Kidney glomerular epithelial cell (primary cell): ENCODE measurements around the gene PRKAG1.

Experiments
- DNase-seq: peaks from one replicate; lab custom pipeline; 2025; lab: John Stamatoyannopoulos, UW

PRKAG1 gene

DNA sequence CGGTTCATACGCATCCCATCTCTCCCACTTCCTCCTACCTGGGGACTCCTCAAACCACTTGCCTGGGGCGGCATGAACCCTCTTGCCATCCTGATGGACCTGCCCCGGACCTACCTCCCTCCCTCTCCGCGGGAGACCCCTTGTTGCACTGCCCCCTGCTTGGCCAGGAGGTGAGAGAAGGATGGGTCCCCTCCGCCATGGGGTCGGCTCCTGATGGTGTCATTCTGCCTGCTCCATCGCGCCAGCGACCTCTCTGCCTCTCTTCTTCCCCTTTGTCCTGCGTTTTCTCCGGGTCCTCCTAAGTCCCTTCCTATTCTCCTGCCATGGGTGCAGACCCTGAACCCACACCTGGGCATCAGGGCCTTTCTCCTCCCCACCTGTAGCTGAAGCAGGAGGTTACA is 36.8 kb downstream of the PRKAG1 start:
- DNase-seq, result no peak

DNA sequence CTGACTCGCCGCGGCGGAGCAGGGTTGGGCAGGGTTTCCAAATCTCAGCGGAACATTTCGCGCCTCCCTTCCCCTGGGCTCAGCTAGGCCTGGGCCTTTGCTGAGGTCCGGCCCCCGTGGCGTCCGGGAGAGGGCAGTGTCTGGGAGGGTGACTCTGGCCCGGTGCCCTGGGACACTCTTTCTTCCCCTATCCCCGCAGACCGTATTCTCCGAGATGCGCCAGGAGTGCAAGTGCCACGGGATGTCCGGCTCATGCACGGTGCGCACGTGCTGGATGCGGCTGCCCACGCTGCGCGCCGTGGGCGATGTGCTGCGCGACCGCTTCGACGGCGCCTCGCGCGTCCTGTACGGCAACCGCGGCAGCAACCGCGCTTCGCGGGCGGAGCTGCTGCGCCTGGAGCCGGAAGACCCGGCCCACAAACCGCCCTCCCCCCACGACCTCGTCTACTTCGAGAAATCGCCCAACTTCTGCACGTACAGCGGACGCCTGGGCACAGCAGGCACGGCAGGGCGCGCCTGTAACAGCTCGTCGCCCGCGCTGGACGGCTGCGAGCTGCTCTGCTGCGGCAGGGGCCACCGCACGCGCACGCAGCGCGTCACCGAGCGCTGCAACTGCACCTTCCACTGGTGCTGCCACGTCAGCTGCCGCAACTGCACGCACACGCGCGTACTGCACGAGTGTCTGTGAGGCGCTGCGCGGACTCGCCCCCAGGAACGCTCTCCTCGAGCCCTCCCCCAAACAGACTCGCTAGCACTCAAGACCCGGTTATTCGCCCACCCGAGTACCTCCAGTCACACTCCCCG is 37.4 kb downstream of the PRKAG1 start:
- DNase-seq, result no peak

DNA sequence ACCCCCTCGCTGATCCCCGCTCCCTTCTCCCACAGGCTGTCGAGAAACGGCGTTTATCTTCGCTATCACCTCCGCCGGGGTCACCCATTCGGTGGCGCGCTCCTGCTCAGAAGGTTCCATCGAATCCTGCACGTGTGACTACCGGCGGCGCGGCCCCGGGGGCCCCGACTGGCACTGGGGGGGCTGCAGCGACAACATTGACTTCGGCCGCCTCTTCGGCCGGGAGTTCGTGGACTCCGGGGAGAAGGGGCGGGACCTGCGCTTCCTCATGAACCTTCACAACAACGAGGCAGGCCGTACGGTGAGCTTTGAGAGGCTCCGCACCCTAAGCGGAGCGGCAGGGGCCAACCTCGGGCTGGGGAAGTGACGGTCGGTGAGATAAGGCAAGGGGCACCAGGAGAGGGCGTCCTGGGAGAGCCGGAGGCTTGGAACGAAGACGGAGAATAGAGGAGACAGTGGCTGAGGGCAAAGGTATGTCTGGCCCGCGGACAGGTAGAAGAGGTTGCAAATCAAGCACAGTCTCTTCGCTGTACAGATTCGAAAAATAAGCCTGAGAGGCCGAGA is 38.1 kb downstream of the PRKAG1 start:
- no peak for DNase-seq

DNA sequence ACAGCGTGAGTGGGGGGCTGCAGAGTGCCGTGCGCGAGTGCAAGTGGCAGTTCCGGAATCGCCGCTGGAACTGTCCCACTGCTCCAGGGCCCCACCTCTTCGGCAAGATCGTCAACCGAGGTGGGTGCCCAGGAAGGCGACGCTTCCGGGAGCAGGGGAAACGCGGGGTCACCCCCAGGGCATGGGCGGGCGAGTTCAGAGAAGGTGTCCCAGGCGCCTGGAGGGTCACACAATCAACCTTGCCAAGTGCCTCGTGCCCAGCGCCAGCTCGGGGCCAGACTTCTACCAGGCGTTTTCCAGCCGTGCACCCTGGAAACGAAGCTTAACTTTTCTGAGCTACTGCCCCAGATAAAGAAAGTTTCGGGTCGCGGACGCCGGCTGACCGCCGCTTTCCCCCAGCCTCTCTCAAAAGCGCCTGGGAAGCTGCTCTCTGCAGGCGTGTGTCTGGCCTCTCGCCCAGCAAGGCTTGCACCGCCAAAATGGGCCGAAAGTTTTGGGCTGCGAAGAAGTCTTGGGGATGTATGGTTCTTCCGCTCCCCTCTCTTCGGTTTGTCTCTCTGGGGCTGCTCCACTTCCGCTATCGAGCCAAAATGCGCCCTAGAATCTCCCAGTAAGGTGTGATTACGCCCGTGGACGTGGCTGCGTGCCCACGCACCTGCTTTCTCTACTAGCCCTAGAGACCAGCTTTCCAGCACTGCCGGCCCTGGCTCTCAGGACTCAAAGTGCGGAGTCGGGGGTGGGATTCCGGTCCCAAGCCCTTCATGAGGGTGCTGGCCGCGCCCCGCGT is 38.8 kb downstream of the PRKAG1 start:
- DNase-seq, result no peak

DNA sequence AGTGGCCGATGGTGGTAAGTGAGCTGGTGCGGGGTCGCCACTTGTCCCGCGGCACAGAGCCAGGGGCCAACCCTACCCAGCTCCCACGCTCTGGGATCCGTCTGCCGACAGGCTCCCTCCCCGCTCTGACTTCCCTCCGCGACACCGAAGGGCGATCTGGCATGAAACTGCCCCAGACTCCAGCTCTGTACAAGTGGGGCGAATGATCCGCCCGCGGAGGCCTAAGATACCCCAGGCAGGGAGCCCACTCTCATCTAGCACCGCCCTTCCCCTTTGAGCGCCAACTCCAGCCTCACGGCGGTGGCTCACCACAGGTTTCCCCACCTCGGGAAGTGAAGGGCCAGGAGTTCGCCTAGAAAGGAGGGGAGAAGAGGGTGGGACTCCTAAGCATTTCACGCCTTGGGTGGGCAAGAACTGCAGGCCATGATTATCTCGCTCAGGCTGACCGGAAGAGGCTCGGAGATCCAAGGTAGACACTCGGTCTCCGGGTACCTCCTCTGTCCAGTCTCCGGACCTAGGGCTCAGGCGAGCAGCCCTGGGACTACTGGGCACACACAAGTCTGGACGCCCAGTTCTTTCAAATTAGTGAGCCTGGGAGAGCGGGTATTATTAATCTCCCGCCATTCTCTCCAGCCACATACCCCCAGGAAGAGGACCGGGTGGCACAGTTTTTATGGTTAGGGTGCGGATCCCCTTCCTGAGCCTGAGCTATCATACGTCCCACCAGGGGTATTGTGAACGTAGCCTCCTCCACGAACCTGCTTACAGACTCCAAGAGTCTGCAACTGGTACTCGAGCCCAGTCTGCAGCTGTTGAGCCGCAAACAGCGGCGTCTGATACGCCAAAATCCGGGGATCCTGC is 39.6 kb downstream of the PRKAG1 start:
- DNase-seq, result no peak

DNA sequence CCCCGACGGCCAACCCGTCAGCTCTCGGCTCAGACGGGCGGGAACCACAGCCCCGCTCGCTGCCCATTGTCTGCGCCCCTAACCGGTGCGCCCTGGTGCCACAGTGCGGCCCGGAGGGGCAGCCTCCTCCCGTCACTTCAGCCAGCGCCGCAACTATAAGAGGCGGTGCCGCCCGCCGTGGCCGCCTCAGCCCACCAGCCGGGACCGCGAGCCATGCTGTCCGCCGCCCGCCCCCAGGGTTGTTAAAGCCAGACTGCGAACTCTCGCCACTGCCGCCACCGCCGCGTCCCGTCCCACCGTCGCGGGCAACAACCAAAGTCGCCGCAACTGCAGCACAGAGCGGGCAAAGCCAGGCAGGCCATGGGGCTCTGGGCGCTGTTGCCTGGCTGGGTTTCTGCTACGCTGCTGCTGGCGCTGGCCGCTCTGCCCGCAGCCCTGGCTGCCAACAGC is 40.3 kb downstream of the PRKAG1 start, which contains the start of gene WNT1:
Gene WNT1, plus strand, starts transcription at position 32 of the 450 bp plus-strand sequence. Its CDS starts 329 bp downstream, at position 361.
- DNase-seq, result no peak

DNA sequence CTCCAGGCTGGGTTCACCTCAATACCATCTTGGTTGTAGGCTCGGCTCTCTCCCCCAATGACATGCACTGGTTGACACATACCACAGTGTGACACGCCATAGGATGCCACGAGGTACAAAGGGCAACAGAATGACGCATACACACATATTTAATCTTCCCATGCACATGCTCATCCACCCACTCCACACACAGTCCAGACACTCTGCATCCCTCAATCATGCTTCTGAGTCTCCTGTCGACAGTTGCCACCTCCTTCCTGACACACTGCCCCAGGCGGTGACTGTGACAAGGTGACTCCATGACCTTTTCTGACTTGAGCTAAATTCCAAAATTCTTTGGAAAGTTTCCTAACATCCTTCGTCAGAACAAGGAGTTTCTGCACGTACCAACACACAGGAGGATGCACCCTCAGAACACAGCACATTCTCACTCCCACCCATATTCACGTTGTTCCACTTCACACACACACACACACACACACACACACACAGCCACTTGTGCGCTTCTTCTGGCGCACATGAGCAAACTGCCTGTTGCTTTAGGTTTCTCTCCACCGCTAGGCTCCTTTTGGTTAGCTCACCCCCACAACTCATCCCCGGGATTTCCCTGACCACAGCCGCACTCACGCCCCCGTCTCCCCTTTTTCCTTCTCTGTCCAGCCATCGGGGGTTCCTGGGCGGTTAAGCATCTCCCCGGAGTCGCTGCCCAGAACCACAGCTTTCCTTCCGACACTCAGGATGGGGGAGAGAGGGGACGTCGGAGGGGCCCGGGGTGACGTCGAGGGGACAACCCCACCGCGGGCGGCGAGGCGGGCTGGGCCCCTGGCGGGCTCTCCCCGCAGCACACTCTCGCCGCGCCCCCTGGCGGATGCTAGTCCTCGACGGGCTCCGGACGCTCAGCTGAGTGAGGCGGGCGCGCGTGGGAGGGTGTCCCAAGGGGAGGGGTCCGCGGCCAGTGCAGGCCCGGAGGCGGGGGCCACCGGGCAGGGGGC is 41.0 kb downstream of the PRKAG1 start:
- no peak for DNase-seq

DNA sequence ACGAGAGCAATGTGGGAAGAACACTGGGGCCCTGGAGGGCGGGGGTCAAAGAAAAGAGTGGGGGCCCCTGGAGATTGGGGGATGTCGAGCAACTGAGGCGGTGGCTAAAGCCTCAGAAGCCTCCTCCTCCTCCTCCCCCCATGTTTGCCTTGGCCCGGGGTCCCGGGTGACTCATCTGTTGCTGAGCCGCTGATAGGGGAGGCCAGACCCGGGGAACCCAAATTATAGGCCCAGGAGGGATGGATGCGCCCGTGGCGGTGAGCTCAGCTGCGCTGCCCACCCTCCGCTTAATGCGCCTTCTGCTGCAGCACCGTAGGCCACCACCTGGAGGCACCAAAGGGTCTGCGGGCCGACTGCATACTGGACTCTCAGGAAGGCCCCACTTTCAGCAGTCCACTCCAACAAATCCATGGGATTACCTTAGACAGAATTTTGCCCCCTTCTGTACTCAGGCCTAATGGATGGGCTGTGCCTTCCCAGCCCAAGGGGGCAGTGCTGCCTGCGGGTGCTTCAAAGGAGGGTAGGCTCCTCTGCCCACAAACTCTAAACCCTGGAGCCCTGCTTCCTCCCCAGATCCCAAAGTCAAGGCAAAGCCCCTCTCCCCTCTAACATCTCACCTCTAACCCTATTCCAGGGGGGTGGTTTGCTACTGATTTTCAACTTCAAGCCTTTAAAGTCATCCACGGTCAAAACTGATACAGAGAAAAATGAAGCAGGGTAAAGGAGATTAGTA is 44.5 kb downstream of the PRKAG1 start:
- no peak for DNase-seq

DNA sequence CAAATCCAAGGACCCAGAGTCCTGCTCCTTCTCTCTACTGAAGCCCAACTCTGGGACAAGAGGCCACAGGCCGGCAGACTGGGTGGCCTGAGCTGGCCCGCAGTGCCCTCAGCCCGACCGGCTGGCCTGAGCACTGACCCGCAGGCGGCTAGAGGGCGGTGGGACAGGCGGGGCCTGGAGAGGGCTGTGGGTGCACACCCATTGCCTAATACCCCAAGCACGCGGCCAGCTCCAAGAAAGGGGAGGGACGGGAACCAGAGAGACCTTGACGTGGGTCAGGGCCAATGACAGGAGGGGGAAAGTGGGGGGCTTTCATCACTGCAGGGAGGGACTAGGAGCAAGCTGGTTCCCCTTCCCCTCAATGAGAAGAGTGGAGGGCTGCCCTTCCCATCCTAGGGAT is 45.0 kb downstream of the PRKAG1 start:
- no peak for DNase-seq

DNA sequence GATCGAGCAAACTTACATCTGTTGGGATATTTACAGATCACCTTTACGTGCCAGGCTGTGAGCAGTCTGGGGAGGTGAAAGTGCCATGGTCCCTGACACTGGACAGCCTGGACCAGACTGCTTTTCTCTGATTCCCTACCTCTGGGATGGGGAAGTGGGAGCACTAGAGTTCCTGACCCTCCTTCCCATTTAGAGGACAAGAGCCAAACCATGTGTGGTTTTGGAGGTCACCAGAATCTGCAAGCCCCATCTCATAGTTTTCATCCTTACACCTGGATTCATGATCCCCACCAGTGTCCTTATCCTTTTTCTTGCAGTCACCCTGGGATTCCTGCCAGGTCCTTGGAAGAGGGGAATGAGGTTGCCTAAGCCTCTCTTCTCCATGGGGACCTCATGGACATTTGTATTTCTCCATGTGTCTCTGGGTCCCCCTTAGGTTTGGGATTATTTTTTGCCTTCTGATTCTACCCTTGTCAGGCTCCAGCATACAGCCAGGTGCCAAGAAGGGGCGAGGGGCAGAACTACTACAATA is 45.6 kb downstream of the PRKAG1 start:
- no peak for DNase-seq

DNA sequence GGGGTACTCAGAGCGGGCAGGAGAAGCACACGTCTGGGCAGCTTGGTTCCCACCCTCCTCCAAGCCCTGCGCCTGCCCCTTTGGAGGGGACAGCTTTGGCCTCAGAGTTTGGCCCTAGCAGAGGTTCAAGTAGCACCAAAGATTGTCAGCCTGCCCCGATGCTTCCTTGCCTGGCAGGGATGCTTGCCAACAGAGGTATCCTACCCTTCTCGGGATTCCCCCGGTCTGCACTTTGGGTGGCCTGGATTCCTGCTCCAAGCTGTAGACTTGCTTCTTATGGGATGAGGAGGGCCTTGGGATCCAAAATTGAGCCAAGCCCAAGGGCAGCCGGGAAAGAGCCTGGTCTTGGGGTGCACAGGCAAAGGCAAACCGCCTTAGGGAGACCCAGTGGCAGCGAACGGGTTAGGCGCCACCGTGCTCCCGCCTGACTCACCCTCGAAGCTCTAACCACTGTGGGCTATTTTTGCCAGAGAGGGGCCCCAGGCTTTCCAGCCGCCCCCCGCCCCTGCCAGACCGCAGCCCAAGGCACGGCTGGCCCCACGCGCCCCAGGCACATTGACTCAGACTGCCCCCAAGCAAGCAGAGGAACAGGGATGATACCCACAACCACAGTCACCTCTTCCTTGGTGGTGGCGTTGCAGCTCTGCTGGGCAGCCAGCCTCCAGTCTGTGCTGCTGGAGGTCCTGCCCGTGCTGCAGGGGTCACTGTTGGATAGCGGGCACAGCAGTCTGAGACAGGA is 46.2 kb downstream of the PRKAG1 start:
- DNase-seq, result no peak

DNA sequence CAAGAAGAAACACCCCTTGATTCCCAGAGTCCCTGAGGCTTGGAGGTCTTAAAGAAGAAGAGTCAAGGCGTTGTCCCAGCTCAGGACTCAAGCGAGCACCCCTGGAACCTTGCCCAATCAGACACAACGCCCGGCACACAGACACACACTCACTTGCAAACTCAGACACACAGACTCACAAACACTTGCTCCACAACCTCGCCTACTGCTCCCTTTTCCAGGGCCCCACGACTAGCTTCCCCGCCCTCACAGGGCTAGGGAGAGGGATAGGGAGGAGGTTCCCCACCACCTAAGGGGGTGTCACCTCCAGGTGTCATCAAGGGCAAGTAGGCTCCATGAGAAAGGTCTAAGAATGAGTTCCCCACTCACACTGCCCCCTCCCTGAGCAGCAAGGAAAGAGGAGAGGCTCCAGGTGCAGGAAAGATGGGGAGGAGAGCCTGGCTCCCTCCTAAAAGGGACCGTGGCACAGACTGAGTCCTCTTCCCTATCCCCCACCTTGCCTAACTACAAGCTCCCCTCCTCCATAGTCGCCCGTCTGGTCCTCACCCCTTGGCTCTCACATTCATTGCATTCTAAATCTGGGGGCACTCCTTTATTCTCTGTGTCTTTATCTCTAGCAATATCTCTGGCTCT is 47.8 kb downstream of the PRKAG1 start:
- no peak for DNase-seq

DNA sequence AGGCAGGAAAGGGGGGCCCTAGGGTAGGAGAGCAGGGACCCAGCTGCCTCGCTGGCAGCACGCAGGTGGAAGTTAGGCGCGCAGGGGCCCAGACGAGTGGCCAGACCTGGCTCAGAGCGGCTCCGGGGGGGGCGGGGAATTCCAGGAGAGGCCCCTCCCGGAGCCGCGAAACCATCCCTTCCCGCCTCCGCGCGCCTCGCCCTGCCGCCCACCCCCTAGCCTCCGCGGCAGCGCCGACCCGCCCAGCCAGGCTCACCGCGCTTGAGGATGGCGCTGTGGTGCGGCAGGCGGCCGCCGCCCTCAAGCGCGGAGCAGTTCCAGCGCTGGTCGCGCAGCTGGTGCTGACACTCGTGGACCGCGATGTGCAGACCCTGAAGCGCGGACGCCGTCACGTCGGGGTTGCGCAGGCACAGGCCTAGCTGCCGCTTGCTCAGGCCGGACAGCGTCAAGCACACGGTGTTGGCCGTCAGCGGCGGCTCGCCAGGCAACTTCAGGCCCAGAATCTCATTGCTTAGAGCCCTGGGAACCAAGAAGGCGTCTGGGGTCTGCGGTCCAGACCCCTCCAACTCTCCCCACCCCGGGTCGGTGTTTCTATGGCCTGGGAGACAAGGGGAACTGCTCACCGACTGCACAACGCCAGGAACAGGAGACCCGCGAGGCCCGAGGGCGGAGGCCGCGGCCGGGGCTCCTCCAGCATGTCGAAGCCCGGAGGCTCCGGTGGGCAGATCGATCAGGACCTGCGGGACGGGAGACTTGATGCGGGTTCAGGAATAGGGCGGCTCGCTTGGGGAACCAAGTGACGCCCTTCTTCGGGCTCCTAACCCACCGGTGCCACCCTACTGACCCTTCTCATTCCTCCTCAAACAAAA is 48.5 kb downstream of the PRKAG1 start:
- no peak for DNase-seq

DNA sequence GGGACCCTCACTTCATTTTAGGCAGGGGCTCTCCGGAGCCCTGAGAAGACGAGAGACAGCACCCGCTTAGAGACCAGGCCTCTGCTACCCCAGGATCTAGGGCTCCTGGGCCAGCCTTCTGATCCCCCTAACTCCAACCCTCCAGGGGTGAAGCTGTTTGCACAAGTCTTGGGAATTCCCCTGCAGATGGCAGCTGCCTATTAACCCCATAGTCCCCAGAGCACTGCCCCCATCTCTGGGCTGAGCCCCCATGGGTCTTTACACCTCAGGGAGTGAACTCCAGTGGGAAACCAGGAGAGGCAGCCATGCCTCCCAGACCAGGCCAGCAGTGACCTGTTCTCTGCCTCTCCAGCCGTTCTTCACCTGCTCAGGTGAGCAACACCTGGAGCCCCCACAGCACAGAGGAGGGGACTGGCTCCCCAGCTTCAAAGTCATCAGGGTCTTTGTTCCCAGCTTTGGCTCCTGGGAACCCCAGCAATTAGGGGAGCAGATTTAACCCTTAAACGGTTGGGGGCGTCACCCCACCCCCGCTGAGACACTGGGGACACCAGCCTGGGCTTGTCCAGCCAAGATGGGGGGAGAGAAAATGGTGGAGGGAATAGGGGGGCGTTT is 49.3 kb downstream of the PRKAG1 start:
- no peak for DNase-seq

DNA sequence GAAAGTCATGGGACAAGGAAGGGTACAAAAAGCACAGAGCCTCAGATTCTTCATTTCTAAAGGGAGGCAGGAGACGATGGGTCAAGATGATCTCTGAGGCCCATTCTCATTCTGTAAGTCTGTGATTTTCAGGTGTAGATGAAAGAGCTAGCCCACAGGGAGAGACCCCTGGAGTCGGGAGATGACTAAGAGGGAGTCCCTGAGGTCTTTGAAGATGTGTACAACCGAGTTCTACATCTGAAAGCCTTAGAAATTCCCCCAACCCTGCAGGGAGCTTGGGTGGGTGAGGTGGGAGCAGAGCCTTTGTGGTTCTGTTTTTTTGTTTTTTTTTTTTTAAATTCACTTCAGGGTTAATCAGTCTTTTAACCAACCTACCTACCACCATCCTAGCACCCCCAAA is 50.1 kb downstream of the PRKAG1 start:
- no peak for DNase-seq

DNA sequence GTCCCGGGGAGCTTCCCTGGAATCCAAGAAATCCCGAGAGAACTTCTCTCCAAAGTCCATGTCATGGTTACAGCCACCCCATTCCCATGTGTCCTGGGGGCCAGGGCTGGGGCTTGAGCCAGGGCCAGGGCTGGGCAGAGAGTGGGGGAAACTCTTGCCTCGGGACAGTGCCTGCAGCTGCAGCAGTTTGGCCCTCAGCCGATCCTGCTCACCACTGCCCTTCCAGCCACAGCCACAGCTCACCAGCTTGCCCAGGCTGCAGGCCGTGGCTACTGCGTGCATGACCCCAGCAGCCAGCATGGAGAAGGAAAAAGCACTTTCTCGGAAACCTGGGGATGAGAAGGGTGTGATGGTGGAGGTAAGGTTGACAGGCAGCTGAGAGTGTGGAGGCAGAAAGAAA is 50.6 kb downstream of the PRKAG1 start:
- no peak for DNase-seq
